Dendritic cell treated with granulocyte-macrophage colony-stimulating factor and Interleukin-4, amounts not matched to agents 40 ng/mL and 50 ng/mL, for 4 days (primary cell): ENCODE measurements around the gene FARP1.

Experiments used
- H3K27ac Mint-ChIP-seq: one replicate; pipeline ENCODE4 v1.8.0; 2022; ENCODE audit warnings: mild to moderate bottlenecking, mixed read lengths
- H3K27me3 Mint-ChIP-seq: one replicate; pipeline ENCODE4 v1.8.0; 2022; ENCODE audit warnings: mild to moderate bottlenecking, mixed read lengths
- H3K36me3 Mint-ChIP-seq: one replicate; pipeline ENCODE4 v1.8.0; 2022; ENCODE audit warnings: low read depth, mixed read lengths
- H3K4me1 Mint-ChIP-seq: one replicate; pipeline ENCODE4 v1.8.0; 2022; ENCODE audit warnings: low read depth, mixed read lengths
- H3K4me3 Mint-ChIP-seq: one replicate; pipeline ENCODE4 v1.8.0; 2022; ENCODE audit warnings: mild to moderate bottlenecking, moderate library complexity, mixed read lengths
- H3K9me3 Mint-ChIP-seq: one replicate; pipeline ENCODE4 v1.8.0; 2022; ENCODE audit warnings: mixed read lengths
- intact Hi-C: fragments of 100-400 bp; cut with micrococcal nuclease; formaldehyde crosslinking; loops from one replicate; pipeline ENCODE4 v1.15.0; 2022

FARP1 gene

DNA sequence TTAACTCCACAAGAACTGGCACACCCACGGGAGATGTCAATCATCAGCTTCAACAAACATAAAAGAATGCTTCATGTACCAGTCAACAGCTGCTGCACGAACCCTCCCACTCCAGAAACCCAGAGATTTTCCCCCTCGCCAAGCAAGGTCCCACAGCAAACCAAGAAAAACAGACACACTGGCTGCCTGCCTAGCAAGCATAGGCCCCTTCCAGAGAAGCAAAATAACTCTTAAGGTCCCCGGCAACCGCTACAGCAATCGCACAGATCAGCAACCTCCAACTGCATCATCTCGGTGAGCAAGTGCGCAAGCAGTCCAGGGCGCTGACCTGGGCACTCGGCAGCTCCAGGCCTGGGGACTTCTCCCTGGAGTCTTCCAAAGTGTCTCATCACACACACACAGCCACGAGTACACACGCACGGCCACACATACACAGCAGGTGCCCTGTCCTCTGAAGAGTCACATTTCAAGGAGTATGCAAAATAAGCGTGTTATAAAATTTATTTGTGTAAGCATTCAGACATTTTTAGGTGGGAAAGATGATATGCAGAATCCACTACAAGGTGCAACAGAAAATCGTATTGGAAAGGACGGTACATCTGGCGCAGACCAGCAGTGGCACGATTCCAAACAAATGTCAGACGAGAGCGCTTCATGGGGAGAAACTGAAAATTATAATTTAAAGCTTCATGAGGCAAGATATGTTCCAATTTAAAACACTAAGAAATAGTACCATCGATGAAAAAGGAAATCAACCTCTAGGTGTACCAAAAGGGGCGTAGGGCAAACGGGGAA is 309.0 kb downstream of the FARP1 start:
- intact Hi-C loops: no loop called here
- no peaks in the 10 kb centered on the region for H3K9me3 Mint-ChIP-seq
- H3K4me1 Mint-ChIP-seq: no peaks in the 10 kb centered on the region
- peaks cover 92% of the 10 kb centered on the region for H3K36me3 Mint-ChIP-seq
- H3K4me3 Mint-ChIP-seq: no peak overlapping the region
- H3K27me3 Mint-ChIP-seq: no peaks in the 10 kb centered on the region
- no peak overlapping the region for H3K27ac Mint-ChIP-seq

- Mint-ChIP-seq H3K9me3 (no peaks in the 10 kb centered on the region), H3K27me3 (no peaks in the 10 kb centered on the region), H3K4me1 (no peaks in the 10 kb centered on the region), H3K4me3 (no peak overlapping the region), H3K36me3 (peaks cover 92% of the 10 kb centered on the region), H3K27ac (no peak overlapping the region)
- intact Hi-C loops: no loop called here
Observed at GRCh38 chr13:98452851-98453843, 310.3 kb downstream of the FARP1 start.

GRCh38 chr13:98454389-98454881 is 311.5 kb downstream of the FARP1 start:
- H3K9me3 Mint-ChIP-seq: no peaks in the 10 kb centered on the region
- H3K4me1 Mint-ChIP-seq: no peaks in the 10 kb centered on the region
- H3K36me3 Mint-ChIP-seq: peaks cover 92% of the 10 kb centered on the region
- no peak overlapping the region for H3K4me3 Mint-ChIP-seq
- intact Hi-C loops: no loop called here
- no peaks in the 10 kb centered on the region for H3K27me3 Mint-ChIP-seq
- no peak overlapping the region for H3K27ac Mint-ChIP-seq

DNA sequence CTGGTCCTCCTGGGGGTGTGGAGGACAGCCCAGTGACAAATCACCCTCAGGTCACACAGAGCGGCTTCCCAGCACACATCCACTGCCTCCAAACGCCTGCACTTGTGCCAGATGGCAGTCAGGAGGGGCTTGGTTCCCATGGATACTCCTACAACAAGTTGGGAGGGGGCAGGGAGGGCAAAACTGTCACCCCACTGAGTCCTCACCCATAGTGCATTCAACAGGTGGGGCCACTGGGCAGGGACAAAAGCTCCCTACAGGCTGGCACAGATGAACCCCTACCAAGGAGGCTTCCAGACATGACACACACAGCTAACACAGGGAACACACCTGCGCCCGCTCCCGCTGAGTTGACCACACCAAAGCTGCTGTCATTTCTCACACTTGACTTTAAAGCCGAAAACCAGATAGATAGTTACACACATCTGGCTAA is 313.5 kb downstream of the FARP1 start:
- no peaks in the 10 kb centered on the region for H3K9me3 Mint-ChIP-seq
- H3K4me3 Mint-ChIP-seq: no peak overlapping the region
- peaks cover 97% of the 10 kb centered on the region for H3K36me3 Mint-ChIP-seq
- H3K27ac Mint-ChIP-seq: no peak overlapping the region
- no peaks in the 10 kb centered on the region for H3K27me3 Mint-ChIP-seq
- intact Hi-C loops: no loop called here
- no peaks in the 10 kb centered on the region for H3K4me1 Mint-ChIP-seq

DNA sequence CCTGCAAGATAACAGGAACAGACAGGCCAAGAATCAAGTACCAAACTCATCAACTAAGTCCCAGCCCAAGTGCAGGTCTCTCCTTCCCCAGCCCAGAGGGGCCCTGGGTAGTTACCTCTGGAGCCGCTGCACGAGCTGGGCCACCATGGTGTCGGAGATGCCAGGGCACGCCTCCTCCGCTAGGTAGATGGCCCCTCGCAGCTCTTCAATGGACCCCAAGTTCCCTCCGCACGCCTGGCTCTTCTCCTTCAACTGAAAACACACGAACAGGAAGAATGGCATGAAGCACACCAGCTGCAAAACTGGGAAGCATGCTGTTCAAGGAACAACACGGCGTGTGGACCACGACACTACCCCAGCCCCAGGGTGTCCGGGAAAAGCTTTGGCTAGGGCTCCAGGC is 314.2 kb downstream of the FARP1 start:
- no peak overlapping the region for H3K4me3 Mint-ChIP-seq
- H3K27me3 Mint-ChIP-seq: no peaks in the 10 kb centered on the region
- H3K27ac Mint-ChIP-seq: no peak overlapping the region
- H3K4me1 Mint-ChIP-seq: no peaks in the 10 kb centered on the region
- intact Hi-C loops: no loop called here
- H3K36me3 Mint-ChIP-seq: peaks cover 97% of the 10 kb centered on the region
- H3K9me3 Mint-ChIP-seq: no peaks in the 10 kb centered on the region

DNA sequence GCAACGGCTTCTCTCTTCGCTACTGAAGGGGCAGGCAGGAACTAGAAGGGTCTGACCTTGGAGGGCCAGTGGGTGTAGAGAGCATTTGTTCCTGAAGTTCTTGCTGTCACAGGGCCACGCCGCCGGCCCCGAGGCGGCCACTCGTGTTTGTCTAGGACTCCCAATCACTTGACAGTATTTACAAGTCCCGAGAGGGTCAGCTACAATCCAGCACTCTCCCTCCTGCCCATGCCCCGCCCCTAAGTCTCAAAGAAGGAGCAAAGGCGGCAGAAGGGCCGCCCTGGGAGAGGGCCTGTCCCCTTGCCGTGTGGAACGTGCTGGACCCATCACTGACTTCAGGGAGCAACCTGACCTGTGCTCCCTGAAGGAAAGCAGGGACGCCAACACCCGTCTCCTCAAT is 315.5 kb downstream of the FARP1 start:
- H3K27me3 Mint-ChIP-seq: no peaks in the 10 kb centered on the region
- H3K36me3 Mint-ChIP-seq: peaks cover 97% of the 10 kb centered on the region
- H3K9me3 Mint-ChIP-seq: no peaks in the 10 kb centered on the region
- intact Hi-C loops: no loop called here
- H3K27ac Mint-ChIP-seq: no peak overlapping the region
- H3K4me3 Mint-ChIP-seq: no peak overlapping the region
- no peaks in the 10 kb centered on the region for H3K4me1 Mint-ChIP-seq

DNA sequence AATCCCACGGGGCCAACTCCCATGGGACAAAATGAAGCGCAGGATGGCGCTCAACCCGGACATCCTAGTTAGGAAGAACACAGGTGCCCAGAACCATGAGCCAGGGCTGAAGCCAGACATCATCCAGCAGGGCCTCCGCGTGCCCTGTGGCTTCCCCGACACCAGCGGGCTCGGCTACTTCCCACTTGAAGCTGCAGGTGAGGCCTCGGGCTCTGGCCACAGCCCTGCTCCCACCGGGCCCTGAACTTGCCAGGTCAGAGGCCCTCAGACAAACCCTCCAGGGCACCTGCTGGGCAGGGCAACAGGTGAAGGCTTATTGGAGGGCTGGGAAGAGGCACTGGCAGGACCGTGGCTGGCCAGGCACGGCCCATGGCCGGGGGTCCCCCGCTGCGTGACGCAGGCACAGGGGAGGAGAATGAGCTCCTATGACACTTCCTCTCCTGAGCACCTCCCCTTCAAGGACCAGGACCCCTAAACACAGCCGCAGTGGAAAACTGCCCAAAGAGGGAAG is 316.3 kb downstream of the FARP1 start:
- no peak overlapping the region for H3K4me3 Mint-ChIP-seq
- no peaks in the 10 kb centered on the region for H3K27me3 Mint-ChIP-seq

DNA sequence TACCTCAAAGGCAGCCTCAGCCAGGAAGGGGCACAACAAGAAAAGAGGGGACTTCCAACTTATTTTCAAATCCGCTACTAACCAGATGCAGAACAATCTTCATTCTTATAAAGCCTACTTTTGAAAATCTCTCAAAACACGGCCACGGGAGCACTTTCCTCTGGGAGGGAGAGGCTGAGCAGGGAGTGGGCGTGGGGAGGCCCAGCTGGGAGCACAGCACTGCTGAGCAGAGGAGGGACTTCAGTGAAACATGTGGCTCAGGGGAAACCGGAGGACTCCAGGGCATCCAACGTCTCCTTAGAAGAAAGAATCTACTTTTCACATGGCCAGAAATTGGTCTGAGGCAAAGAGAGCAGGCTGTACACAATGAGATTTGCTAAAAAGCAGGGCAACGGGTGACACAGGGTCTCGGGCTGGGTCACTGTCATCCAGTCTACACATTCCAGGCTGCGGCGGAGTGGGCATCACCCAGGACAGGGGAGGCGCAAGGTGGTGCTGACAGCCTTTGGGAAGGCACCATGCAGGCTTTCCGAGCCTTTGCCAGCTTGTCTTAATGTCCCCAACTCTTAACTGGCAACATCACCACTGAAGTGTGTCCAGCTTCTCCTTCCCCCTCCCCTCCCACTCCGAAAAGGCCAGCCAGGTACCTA is 317.0 kb downstream of the FARP1 start:
- no peak overlapping the region for H3K27ac Mint-ChIP-seq
- peaks cover 98% of the 10 kb centered on the region for H3K36me3 Mint-ChIP-seq
- intact Hi-C loops: no loop called here
- H3K9me3 Mint-ChIP-seq: no peaks in the 10 kb centered on the region
- no peaks in the 10 kb centered on the region for H3K4me1 Mint-ChIP-seq
- no peak overlapping the region for H3K4me3 Mint-ChIP-seq
- no peaks in the 10 kb centered on the region for H3K27me3 Mint-ChIP-seq

More for the DNA sequence above, 316.3 kb downstream of the FARP1 start:
- H3K9me3 Mint-ChIP-seq: no peaks in the 10 kb centered on the region
- H3K36me3 Mint-ChIP-seq: peaks cover 99% of the 10 kb centered on the region
- no peak overlapping the region for H3K27ac Mint-ChIP-seq
- intact Hi-C loops: no loop called here
- no peaks in the 10 kb centered on the region for H3K4me1 Mint-ChIP-seq

GRCh38 chr13:98460516-98460915 is 317.6 kb downstream of the FARP1 start:
- H3K4me3 Mint-ChIP-seq: no peak overlapping the region
- H3K27me3 Mint-ChIP-seq: no peaks in the 10 kb centered on the region
- H3K4me1 Mint-ChIP-seq: no peaks in the 10 kb centered on the region
- intact Hi-C loops: no loop called here
- peaks cover 98% of the 10 kb centered on the region for H3K36me3 Mint-ChIP-seq
- H3K27ac Mint-ChIP-seq: no peak overlapping the region
- H3K9me3 Mint-ChIP-seq: no peaks in the 10 kb centered on the region

- H3K9me3 Mint-ChIP-seq: no peaks in the 10 kb centered on the region
- H3K27ac Mint-ChIP-seq: no peak overlapping the region
- intact Hi-C loops: no loop called here
- no peak overlapping the region for H3K4me3 Mint-ChIP-seq
- H3K36me3 Mint-ChIP-seq: peaks cover 94% of the 10 kb centered on the region
- no peaks in the 10 kb centered on the region for H3K4me1 Mint-ChIP-seq
- no peaks in the 10 kb centered on the region for H3K27me3 Mint-ChIP-seq
Observed at GRCh38 chr13:98461486-98462240, 318.8 kb downstream of the FARP1 start.

DNA sequence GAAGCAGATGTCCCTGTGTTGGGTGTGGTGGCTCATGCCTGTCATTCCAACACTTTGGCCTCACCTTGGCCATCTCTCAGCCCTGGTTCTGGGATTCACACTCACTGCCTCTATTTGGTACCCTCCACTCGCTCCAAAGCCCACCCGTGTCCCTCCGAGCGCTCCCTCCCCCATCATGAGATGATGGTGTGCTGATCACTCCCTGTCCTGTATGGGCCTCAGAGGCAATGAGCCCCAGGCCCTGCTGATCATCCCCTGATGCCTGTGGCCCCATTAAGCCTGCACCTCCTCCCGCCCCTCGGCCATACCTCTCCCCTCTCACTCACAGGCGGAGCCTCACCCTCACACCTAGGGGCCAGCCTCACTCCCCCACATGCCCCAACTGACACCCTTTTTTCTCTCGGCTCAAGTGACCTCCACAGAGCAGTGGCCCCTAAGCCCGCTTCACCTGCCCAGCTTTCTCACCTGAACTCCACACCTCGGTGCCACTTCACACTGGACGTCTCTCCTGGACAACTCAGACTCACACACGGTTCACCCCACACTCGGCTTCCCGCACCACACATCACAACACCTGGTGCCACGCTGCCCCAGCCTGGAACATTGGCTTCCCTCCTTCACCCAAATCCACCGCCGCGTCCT is 319.5 kb downstream of the FARP1 start:
- intact Hi-C loops: no loop called here
- Mint-ChIP-seq H3K36me3 (peaks cover 94% of the 10 kb centered on the region), H3K27me3 (no peaks in the 10 kb centered on the region), H3K4me1 (peaks cover under 1% of the 10 kb centered on the region), H3K27ac (no peak overlapping the region), H3K9me3 (no peaks in the 10 kb centered on the region), H3K4me3 (no peak overlapping the region)

GRCh38 chr13:98462946-98463345 is 320.1 kb downstream of the FARP1 start:
- Mint-ChIP-seq H3K27ac (no peak overlapping the region), H3K27me3 (no peaks in the 10 kb centered on the region), H3K36me3 (peaks cover 94% of the 10 kb centered on the region), H3K9me3 (no peaks in the 10 kb centered on the region), H3K4me3 (no peak overlapping the region), H3K4me1 (peaks cover 7% of the 10 kb centered on the region)
- intact Hi-C loops: no loop called here
